ENCODE measurements around the gene SLCO2B1.

SLCO2B1 gene

GRCh38 chr11:75246006-75246670 is 95.2 kb downstream of the SLCO2B1 start:
- no peak overlapping the region for H3K4me3 ChIP-seq (ENCODE audit: low read length)
- no peaks in the 10 kb centered on the region for H3K79me2 ChIP-seq (ENCODE audit: control insufficient read depth, low read length)
- H3K9me2 ChIP-seq (replicated peaks; ENCODE audit: control insufficient read depth, low read length) = no peaks in the 10 kb centered on the region
- H3K4me2 ChIP-seq (ENCODE audit: low read length) = no peak overlapping the region
- no peak overlapping the region for H3K27ac ChIP-seq (ENCODE audit: low read depth, low read length)
- no peaks in the 10 kb centered on the region for H3K4me1 ChIP-seq (ENCODE audit: control insufficient read depth, low read length)
- no peaks in the 10 kb centered on the region for H3K9me3 ChIP-seq (ENCODE audit: control insufficient read depth, insufficient read depth, low read length)
- no peaks in the 10 kb centered on the region for H3K27me3 ChIP-seq (ENCODE audit: control insufficient read depth, low read length)
- H4K20me1 ChIP-seq (ENCODE audit: control insufficient read depth, insufficient read depth, low read depth, low read length) = no peaks in the 10 kb centered on the region
- no peaks in the 10 kb centered on the region for H3F3A ChIP-seq (ENCODE audit: control insufficient read depth, insufficient read depth)
- H3K36me3 ChIP-seq (ENCODE audit: control insufficient read depth, low read length) = no peaks in the 10 kb centered on the region
- no peak for TF ChIP-seq EZH2phosphoT487 (IDR thresholded peaks at IDR 0.05; ENCODE audit: borderline replicate concordance, low read length)
- TF ChIP-seq, protein P1, sequence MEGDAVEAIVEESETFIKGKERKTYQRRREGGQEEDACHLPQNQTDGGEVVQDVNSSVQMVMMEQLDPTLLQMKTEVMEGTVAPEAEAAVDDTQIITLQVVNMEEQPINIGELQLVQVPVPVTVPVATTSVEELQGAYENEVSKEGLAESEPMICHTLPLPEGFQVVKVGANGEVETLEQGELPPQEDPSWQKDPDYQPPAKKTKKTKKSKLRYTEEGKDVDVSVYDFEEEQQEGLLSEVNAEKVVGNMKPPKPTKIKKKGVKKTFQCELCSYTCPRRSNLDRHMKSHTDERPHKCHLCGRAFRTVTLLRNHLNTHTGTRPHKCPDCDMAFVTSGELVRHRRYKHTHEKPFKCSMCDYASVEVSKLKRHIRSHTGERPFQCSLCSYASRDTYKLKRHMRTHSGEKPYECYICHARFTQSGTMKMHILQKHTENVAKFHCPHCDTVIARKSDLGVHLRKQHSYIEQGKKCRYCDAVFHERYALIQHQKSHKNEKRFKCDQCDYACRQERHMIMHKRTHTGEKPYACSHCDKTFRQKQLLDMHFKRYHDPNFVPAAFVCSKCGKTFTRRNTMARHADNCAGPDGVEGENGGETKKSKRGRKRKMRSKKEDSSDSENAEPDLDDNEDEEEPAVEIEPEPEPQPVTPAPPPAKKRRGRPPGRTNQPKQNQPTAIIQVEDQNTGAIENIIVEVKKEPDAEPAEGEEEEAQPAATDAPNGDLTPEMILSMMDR (IDR thresholded peaks at IDR 0.05; ENCODE audit: low read depth, low read length, poor library complexity, severe bottlenecking) = no peak

DNA sequence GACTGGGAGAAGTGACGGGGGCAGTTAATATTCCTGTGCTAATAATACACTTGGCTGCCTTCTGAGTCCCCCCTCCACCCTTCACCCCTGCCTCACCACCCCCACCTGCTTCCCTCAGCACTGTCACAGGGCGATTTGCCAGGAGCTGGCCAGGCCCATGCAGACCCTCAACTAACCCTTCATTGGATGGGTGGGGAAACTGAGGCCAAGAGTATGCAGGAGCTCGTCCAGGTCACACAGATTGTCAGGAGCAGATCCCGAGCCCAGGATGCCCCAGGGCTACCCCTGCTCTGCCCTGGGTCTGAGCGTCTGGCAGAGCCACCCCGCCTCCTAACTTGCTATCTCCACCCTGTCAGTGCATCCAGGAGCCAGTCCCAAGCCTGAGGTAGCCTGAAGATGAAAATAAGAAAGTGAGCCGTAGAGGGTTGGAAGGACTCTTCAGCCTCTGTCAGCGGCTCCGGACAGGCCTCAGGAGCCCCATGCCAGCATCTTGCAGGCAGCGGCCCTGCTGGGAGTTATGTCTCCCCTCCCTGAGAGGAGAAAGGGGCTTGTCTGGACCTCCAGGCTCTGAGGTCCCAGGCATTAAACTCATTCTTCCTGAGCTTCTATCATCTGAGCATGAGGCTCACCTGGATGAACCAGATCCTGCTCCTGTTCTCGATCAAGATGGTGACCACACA is 95.9 kb downstream of the SLCO2B1 start:
- H4K20me1 ChIP-seq (ENCODE audit: control insufficient read depth, insufficient read depth, low read depth, low read length) = no peaks in the 10 kb centered on the region
- TF ChIP-seq, protein P1 (IDR thresholded peaks at IDR 0.05; ENCODE audit: low read depth, low read length, poor library complexity, severe bottlenecking) = no peak
- no peak for TF ChIP-seq EZH2phosphoT487 (IDR thresholded peaks at IDR 0.05; ENCODE audit: borderline replicate concordance, low read length)
- H3K9me3 ChIP-seq (ENCODE audit: control insufficient read depth, insufficient read depth, low read length) = no peaks in the 10 kb centered on the region
- no peaks in the 10 kb centered on the region for H3K4me1 ChIP-seq (ENCODE audit: control insufficient read depth, low read length)
- no peak overlapping the region for H3K4me3 ChIP-seq (ENCODE audit: low read length)
- no peaks in the 10 kb centered on the region for H3F3A ChIP-seq (ENCODE audit: control insufficient read depth, insufficient read depth)
- H3K36me3 ChIP-seq (ENCODE audit: control insufficient read depth, low read length) = no peaks in the 10 kb centered on the region
- H3K27me3 ChIP-seq (ENCODE audit: control insufficient read depth, low read length) = no peaks in the 10 kb centered on the region
- no peaks in the 10 kb centered on the region for H3K9me2 ChIP-seq (replicated peaks; ENCODE audit: control insufficient read depth, low read length)
- no peak overlapping the region for H3K27ac ChIP-seq (ENCODE audit: low read depth, low read length)
- H3K4me2 ChIP-seq (ENCODE audit: low read length) = no peak overlapping the region
- H3K79me2 ChIP-seq (ENCODE audit: control insufficient read depth, low read length) = no peaks in the 10 kb centered on the region

DNA sequence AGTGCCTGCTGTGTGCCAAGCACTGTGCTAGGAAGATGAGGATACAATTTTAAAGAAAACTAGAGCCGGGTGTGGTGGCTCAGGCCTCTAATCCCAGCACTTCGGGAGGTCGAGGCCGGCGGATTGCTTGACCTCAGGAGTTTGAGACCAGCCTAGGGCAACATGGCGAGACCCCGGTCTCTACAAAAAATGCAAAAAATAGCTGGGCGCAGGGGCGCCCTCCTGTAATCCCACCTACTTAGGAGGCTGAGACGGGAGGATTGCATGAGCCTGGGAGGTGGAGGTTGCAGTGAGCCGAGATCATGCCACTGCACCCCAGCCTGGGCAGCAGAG is 98.0 kb downstream of the SLCO2B1 start:
- no peaks in the 10 kb centered on the region for H3K27me3 ChIP-seq (ENCODE audit: control insufficient read depth, low read length)
- no peak overlapping the region for H3K4me2 ChIP-seq (ENCODE audit: low read length)
- H3K9me2 ChIP-seq (replicated peaks; ENCODE audit: control insufficient read depth, low read length) = no peaks in the 10 kb centered on the region
- no peaks in the 10 kb centered on the region for H3K4me1 ChIP-seq (ENCODE audit: control insufficient read depth, low read length)
- no peaks in the 10 kb centered on the region for H3K9me3 ChIP-seq (ENCODE audit: control insufficient read depth, insufficient read depth, low read length)
- no peaks in the 10 kb centered on the region for H3K36me3 ChIP-seq (ENCODE audit: control insufficient read depth, low read length)
- no peak for TF ChIP-seq EZH2phosphoT487 (IDR thresholded peaks at IDR 0.05; ENCODE audit: borderline replicate concordance, low read length)
- TF ChIP-seq, protein P1 (IDR thresholded peaks at IDR 0.05; ENCODE audit: low read depth, low read length, poor library complexity, severe bottlenecking) = no peak
- H3K27ac ChIP-seq (ENCODE audit: low read depth, low read length) = no peak overlapping the region
- no peaks in the 10 kb centered on the region for H4K20me1 ChIP-seq (ENCODE audit: control insufficient read depth, insufficient read depth, low read depth, low read length)
- H3F3A ChIP-seq (ENCODE audit: control insufficient read depth, insufficient read depth) = no peaks in the 10 kb centered on the region
- no peak overlapping the region for H3K4me3 ChIP-seq (ENCODE audit: low read length)
- H3K79me2 ChIP-seq (ENCODE audit: control insufficient read depth, low read length) = no peaks in the 10 kb centered on the region

Measured in DOHH2 (cell line).